ENCODE measurements around the gene FLNC.

GRCh38 chr7:128804484-128804883 lies 25.7 kb upstream of the FLNC start:
- TF ChIP-seq CTCF (IDR thresholded peaks at IDR 0.05) (no peak), ZFX (IDR thresholded peaks at IDR 0.05; ENCODE audit: borderline replicate concordance) (no peak)

Data from 22Rv1 (cell line).